HepG2 (cell line): ENCODE data around the gene AK3. TPM values are rescaled to one million over a fixed set of nuclear protein-coding genes. Genes with fewer than 3 reads are reported as not detected.

Experiments
- DNMT3B ChIP-seq: conservative IDR thresholded peaks from 2 replicates; pipeline ENCODE4 v1.6.1; 2016; ENCODE audit warnings: missing biosample characterization, control low read depth
- GATA4 ChIP-seq: sonication (generic); IDR thresholded peaks from 2 replicates; pipeline ENCODE4 v1.6.1; 2016; ENCODE audit warnings: antibody characterized with exemption, low read depth, borderline replicate concordance
- KDM6A ChIP-seq: IDR thresholded peaks from 2 replicates; pipeline ENCODE4 v1.6.1; 2016; ENCODE audit warnings: low read depth
- MLLT10 ChIP-seq: sonication (generic); formaldehyde crosslinking; IDR thresholded peaks from 2 replicates; pipeline ENCODE4 v1.4.0; 2020; ENCODE audit warnings: missing genetic modification reagents
- MTA1 ChIP-seq: sonication (generic); formaldehyde crosslinking; IDR thresholded peaks from 2 replicates; pipeline ENCODE4 v1.4.0; 2020; ENCODE audit warnings: missing genetic modification reagents, mild to moderate bottlenecking, borderline replicate concordance
- SYNCRIP ChIP-seq: fragments of 200-400 bp; formaldehyde crosslinking; IDR thresholded peaks from 2 replicates; pipeline ENCODE4 v1.6.1; 2018; ENCODE audit warnings: mild to moderate bottlenecking, low read depth, low read length; ENCODE audit not compliant: insufficient read depth
- YEATS2 ChIP-seq: sonication (generic); formaldehyde crosslinking; IDR thresholded peaks from 2 replicates; pipeline ENCODE4 v1.4.0; 2020; ENCODE audit warnings: missing genetic modification reagents, borderline replicate concordance
- ZFX ChIP-seq: sonication (generic); formaldehyde crosslinking; IDR thresholded peaks from 2 replicates; pipeline ENCODE4 v1.4.0; 2020; ENCODE audit warnings: mild to moderate bottlenecking, low read depth, missing genetic modification reagents, moderate library complexity
- ZNF484 ChIP-seq: sonication (generic); formaldehyde crosslinking; IDR thresholded peaks from 2 replicates; pipeline ENCODE4 v1.5.1; 2020; ENCODE audit warnings: mild to moderate bottlenecking, low read depth, missing genetic modification reagents, borderline replicate concordance
- ZNF501 ChIP-seq: sonication (generic); formaldehyde crosslinking; IDR thresholded peaks from 2 replicates; pipeline ENCODE4 v1.5.1; 2020; ENCODE audit warnings: mild to moderate bottlenecking, moderate library complexity, missing genetic modification reagents
- ZNF619 ChIP-seq: sonication (generic); formaldehyde crosslinking; IDR thresholded peaks from 2 replicates; pipeline ENCODE4 v1.4.0; 2020; ENCODE audit warnings: mild to moderate bottlenecking, missing genetic modification reagents
- polyA plus RNA-seq, 8 experiments: library from polyadenylated mRNA; depleted of rRNA in 3 of 8; stranded (reverse) in 7 of 8; unstranded in 1 of 8; fragments of >200 nt; fragmentation: Illumina TruSeq in 4 of 8; extraction: Trizol in 4 of 8; gene quantifications; 2 replicates each; pipeline versions ENCODE4 v1.2.1 to v1.2.3, GENCODE V29; 2011 to 2016; ENCODE audit warnings: low read depth in 4 of 8, missing spikeins in 1 of 8, mixed read lengths in 1 of 8; ENCODE audit not compliant: insufficient read depth in 1 of 8
- total RNA-seq, 5 experiments: library from RNA; depleted of rRNA; stranded (reverse); fragments of >200 nt; fragmentation: Illumina TruSeq; extraction: Trizol; gene quantifications; 2 replicates each; pipeline ENCODE4 v1.2.3, GENCODE V29; 2016; ENCODE audit warnings: low read depth in 1 of 5
- TF ChIP-seq, protein P1 (sequence below): sonication (generic); formaldehyde crosslinking; IDR thresholded peaks from 2 replicates; pipeline ENCODE4 v1.4.0; 2020; ENCODE audit warnings: mild to moderate bottlenecking, missing genetic modification reagents
- TF ChIP-seq, protein P2 (sequence below): sonication (generic); formaldehyde crosslinking; IDR thresholded peaks from 2 replicates; pipeline ENCODE4 v1.9.0; 2021; ENCODE audit warnings: missing genetic modification reagents, borderline replicate concordance
- TF ChIP-seq, protein P3 (sequence below), 2 experiments: fragments of 450-650 bp in 1 of 2; sonication (generic) in 1 of 2; formaldehyde crosslinking; IDR thresholded peaks; 2 replicates each; pipeline versions ENCODE4 v1.5.0 to v1.8.0; 2020 to 2022; ENCODE audit warnings: mild to moderate bottlenecking in 1 of 2, missing genetic modification reagents in 1 of 2
- TF ChIP-seq, protein P4 (sequence below): sonication (generic); formaldehyde crosslinking; IDR thresholded peaks from 2 replicates; pipeline ENCODE4 v1.5.1; 2020; ENCODE audit warnings: missing genetic modification reagents, mild to moderate bottlenecking, borderline replicate concordance
- TF ChIP-seq, protein P5 (sequence below): IDR thresholded peaks from 2 replicates; pipeline ENCODE4 v1.6.1; 2016; ENCODE audit warnings: mild to moderate bottlenecking
- TF ChIP-seq, protein P6 (sequence below): sonication (generic); formaldehyde crosslinking; IDR thresholded peaks from 2 replicates; pipeline ENCODE4 v1.4.0; 2020; ENCODE audit warnings: missing genetic modification reagents

AK3 gene
- total and polyA plus RNA-seq, 2 of the 13 experiments (the other 11 are each of a cell fraction or from before 2014, with no cell fraction given) = 76.8 to 109 TPM

DNA sequence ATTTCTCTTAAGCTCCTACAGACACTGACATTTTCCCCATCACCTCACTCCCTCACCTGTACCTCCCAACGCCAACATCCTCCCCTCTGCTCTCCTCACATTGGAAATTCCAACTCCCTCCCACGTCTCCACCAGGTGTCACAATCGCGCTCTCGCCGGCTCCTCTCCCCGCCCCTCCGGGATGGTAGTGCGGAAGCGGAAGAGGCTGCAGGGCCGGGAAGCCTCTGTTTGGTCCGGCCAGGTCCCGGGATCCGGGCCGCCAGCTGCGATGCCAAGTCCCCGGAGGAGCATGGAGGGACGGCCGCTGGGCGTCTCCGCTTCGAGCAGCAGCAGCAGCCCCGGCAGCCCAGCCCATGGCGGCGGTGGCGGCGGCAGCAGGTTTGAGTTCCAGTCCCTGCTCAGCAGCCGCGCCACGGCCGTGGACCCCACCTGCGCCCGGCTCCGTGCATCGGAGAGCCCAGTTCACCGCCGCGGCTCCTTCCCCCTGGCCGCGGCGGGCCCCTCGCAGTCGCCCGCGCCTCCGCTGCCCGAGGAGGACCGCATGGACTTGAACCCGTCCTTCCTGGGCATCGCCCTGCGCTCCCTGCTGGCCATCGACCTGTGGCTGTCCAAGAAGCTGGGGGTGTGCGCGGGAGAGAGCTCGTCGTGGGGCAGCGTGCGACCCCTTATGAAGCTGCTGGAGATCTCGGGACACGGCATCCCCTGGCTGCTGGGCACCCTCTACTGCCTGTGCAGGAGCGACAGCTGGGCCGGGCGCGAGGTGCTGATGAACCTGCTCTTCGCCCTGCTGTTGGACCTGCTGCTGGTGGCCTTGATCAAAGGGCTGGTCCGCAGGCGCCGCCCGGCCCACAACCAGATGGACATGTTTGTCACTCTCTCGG lies 78.7 kb downstream of the AK3 start, which contains the start of gene PLPP6 (continued):
- TF ChIP-seq, protein P1, sequence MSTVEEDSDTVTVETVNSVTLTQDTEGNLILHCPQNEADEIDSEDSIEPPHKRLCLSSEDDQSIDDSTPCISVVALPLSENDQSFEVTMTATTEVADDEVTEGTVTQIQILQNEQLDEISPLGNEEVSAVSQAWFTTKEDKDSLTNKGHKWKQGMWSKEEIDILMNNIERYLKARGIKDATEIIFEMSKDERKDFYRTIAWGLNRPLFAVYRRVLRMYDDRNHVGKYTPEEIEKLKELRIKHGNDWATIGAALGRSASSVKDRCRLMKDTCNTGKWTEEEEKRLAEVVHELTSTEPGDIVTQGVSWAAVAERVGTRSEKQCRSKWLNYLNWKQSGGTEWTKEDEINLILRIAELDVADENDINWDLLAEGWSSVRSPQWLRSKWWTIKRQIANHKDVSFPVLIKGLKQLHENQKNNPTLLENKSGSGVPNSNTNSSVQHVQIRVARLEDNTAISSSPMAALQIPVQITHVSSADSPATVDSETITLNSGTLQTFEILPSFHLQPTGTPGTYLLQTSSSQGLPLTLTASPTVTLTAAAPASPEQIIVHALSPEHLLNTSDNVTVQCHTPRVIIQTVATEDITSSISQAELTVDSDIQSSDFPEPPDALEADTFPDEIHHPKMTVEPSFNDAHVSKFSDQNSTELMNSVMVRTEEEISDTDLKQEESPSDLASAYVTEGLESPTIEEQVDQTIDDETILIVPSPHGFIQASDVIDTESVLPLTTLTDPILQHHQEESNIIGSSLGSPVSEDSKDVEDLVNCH = no peak
- TF ChIP-seq MLLT10 (CRISPR knock-in tag) = no peak
- peak; percentile 71; the same call in 1 of the 2 replicates for TF ChIP-seq MTA1 (CRISPR knock-in tag)
- TF ChIP-seq, protein P2, sequence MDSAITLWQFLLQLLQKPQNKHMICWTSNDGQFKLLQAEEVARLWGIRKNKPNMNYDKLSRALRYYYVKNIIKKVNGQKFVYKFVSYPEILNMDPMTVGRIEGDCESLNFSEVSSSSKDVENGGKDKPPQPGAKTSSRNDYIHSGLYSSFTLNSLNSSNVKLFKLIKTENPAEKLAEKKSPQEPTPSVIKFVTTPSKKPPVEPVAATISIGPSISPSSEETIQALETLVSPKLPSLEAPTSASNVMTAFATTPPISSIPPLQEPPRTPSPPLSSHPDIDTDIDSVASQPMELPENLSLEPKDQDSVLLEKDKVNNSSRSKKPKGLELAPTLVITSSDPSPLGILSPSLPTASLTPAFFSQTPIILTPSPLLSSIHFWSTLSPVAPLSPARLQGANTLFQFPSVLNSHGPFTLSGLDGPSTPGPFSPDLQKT (CRISPR knock-in tag) = no peak
- no peak; the same call in 1 of the 2 replicates for TF ChIP-seq KDM6A (CRISPR knock-in tag)
- TF ChIP-seq GATA4 = no peak
- peak; percentile 75 for TF ChIP-seq ZFX (CRISPR knock-in tag)
- peak; percentile 76 for TF ChIP-seq ZNF501 (CRISPR knock-in tag)
- TF ChIP-seq DNMT3B (CRISPR knock-in tag) = no peak
- TF ChIP-seq, protein P3, sequence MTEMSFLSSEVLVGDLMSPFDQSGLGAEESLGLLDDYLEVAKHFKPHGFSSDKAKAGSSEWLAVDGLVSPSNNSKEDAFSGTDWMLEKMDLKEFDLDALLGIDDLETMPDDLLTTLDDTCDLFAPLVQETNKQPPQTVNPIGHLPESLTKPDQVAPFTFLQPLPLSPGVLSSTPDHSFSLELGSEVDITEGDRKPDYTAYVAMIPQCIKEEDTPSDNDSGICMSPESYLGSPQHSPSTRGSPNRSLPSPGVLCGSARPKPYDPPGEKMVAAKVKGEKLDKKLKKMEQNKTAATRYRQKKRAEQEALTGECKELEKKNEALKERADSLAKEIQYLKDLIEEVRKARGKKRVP (CRISPR knock-in tag; IDR thresholded peaks at IDR 0.05) = peak in 1 of 2 experiments; percentile 46; a peak in 2 of 4 replicates
- TF ChIP-seq, protein P4, sequence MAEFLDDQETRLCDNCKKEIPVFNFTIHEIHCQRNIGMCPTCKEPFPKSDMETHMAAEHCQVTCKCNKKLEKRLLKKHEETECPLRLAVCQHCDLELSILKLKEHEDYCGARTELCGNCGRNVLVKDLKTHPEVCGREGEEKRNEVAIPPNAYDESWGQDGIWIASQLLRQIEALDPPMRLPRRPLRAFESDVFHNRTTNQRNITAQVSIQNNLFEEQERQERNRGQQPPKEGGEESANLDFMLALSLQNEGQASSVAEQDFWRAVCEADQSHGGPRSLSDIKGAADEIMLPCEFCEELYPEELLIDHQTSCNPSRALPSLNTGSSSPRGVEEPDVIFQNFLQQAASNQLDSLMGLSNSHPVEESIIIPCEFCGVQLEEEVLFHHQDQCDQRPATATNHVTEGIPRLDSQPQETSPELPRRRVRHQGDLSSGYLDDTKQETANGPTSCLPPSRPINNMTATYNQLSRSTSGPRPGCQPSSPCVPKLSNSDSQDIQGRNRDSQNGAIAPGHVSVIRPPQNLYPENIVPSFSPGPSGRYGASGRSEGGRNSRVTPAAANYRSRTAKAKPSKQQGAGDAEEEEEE (CRISPR knock-in tag) = no peak
- peak; percentile 83; the same call in 1 of the 2 replicates for TF ChIP-seq YEATS2
- TF ChIP-seq SYNCRIP = no peak
- TF ChIP-seq ZNF484 (CRISPR knock-in tag) = no peak
- TF ChIP-seq, protein P5, sequence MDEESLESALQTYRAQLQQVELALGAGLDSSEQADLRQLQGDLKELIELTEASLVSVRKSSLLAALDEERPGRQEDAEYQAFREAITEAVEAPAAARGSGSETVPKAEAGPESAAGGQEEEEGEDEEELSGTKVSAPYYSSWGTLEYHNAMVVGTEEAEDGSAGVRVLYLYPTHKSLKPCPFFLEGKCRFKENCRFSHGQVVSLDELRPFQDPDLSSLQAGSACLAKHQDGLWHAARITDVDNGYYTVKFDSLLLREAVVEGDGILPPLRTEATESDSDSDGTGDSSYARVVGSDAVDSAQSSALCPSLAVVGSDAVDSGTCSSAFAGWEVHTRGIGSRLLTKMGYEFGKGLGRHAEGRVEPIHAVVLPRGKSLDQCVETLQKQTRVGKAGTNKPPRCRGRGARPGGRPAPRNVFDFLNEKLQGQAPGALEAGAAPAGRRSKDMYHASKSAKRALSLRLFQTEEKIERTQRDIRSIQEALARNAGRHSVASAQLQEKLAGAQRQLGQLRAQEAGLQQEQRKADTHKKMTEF = peak; percentile 76
- no peak for TF ChIP-seq ZNF619 (CRISPR knock-in tag)
- TF ChIP-seq, protein P6, sequence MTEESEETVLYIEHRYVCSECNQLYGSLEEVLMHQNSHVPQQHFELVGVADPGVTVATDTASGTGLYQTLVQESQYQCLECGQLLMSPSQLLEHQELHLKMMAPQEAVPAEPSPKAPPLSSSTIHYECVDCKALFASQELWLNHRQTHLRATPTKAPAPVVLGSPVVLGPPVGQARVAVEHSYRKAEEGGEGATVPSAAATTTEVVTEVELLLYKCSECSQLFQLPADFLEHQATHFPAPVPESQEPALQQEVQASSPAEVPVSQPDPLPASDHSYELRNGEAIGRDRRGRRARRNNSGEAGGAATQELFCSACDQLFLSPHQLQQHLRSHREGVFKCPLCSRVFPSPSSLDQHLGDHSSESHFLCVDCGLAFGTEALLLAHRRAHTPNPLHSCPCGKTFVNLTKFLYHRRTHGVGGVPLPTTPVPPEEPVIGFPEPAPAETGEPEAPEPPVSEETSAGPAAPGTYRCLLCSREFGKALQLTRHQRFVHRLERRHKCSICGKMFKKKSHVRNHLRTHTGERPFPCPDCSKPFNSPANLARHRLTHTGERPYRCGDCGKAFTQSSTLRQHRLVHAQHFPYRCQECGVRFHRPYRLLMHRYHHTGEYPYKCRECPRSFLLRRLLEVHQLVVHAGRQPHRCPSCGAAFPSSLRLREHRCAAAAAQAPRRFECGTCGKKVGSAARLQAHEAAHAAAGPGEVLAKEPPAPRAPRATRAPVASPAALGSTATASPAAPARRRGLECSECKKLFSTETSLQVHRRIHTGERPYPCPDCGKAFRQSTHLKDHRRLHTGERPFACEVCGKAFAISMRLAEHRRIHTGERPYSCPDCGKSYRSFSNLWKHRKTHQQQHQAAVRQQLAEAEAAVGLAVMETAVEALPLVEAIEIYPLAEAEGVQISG (CRISPR knock-in tag) = peak; percentile 96
